Upper lobe of left lung (tissue), 6 donors: ENCODE measurements around the gene ICAM1. TPM values are rescaled to one million over a fixed set of nuclear protein-coding genes. Genes with fewer than 3 reads are reported as not detected.

Source experiments
- ATAC-seq, 2 donors: fragments of 200-7000 bp; cut with Tn5 transposase; one replicate each; pipeline ENCODE4 v1.9.1; 2022; ENCODE audit warnings: mild to moderate bottlenecking in 2 of 2, moderate library complexity in 2 of 2; ENCODE audit not compliant: low FRiP score in 2 of 2
- DNase-seq, 2 donors: peaks; one replicate each; pipeline ENCODE4 v3.0.0-alpha.2; 2019 to 2020
- H3K27ac ChIP-seq, 4 donors: fragments of 200-600 bp; sonication (generic); one replicate each; pipeline ENCODE4 v1.5.1; 2016 to 2019
- H3K27me3 ChIP-seq, 4 donors: fragments of 200-600 bp; sonication (generic); one replicate each; pipeline ENCODE4 v1.5.1; 2017 to 2019
- H3K36me3 ChIP-seq, 4 donors: fragments of 200-600 bp; sonication (generic); one replicate each; pipeline ENCODE4 v1.5.1; 2016 to 2019
- H3K4me1 ChIP-seq, 4 donors: fragments of 200-600 bp; sonication (generic); one replicate each; pipeline ENCODE4 v1.5.1; 2018 to 2019
- H3K4me3 ChIP-seq, 4 donors: fragments of 200-600 bp; sonication (generic); one replicate each; pipeline ENCODE4 v1.5.1; 2017 to 2019; ENCODE audit warnings: mild to moderate bottlenecking in 2 of 4, moderate library complexity in 1 of 4
- H3K9me3 ChIP-seq, 4 donors: fragments of 200-600 bp; sonication (generic); one replicate each; pipeline ENCODE4 v1.5.1; 2018 to 2019
- CTCF ChIP-seq, 6 experiments: fragments of 450-650 bp in 4 of 6; fragments of 200-600 bp in 2 of 6; sonication (generic) in 2 of 6; IDR thresholded peaks; one replicate each; pipeline ENCODE4 v1.5.1; 2016 to 2019; ENCODE audit warnings: antibody characterized with exemption in 6 of 6
- EP300 ChIP-seq, 4 donors: sonication (generic); formaldehyde crosslinking; IDR thresholded peaks; one replicate each; pipeline ENCODE4 v1.5.1; 2017; ENCODE audit warnings: antibody characterized with exemption in 4 of 4, control low read depth in 2 of 4
- POLR2A ChIP-seq, 4 donors: fragments of 450-650 bp; IDR thresholded peaks; one replicate each; pipeline ENCODE4 v1.5.1; 2016 to 2017; ENCODE audit warnings: antibody characterized with exemption in 4 of 4, mild to moderate bottlenecking in 2 of 4
- POLR2AphosphoS5 ChIP-seq, 2 donors: sonication (generic); formaldehyde crosslinking; IDR thresholded peaks; one replicate each; pipeline ENCODE4 v1.5.1; 2017; ENCODE audit warnings: antibody characterized with exemption in 2 of 2
- WGBS, 2 donors: methylation state at CpG; one replicate each; pipeline ENCODE4 v1.1.5; 2017 to 2018; 5-methylcytosine and 5-hydroxymethylcytosine counted together
- small RNA-seq, 4 donors: library from RNA; depleted of rRNA; stranded (forward); fragments of <200 nt; gene quantifications; one replicate each; pipeline ENCODE3, GENCODE V24; 2016
- total RNA-seq, 6 donors: library from RNA; depleted of rRNA in 4 of 6; stranded (reverse); fragments of >200 nt in 4 of 6; gene quantifications; one replicate each; pipeline versions ENCODE4 v1.1.0 to v1.2.1, GENCODE V29; 2016 to 2021
- donor health status: DM: no; HTN: no; CAD: no; lungs with moderate emphysema.
- donor health status: DM: no; HTN: yes; CAD: no; lungs with severe emphysema.

Gene ICAM1
- total RNA-seq, 6 donors from 2014 or later = 190 to 791 (median 356) TPM

DNA sequence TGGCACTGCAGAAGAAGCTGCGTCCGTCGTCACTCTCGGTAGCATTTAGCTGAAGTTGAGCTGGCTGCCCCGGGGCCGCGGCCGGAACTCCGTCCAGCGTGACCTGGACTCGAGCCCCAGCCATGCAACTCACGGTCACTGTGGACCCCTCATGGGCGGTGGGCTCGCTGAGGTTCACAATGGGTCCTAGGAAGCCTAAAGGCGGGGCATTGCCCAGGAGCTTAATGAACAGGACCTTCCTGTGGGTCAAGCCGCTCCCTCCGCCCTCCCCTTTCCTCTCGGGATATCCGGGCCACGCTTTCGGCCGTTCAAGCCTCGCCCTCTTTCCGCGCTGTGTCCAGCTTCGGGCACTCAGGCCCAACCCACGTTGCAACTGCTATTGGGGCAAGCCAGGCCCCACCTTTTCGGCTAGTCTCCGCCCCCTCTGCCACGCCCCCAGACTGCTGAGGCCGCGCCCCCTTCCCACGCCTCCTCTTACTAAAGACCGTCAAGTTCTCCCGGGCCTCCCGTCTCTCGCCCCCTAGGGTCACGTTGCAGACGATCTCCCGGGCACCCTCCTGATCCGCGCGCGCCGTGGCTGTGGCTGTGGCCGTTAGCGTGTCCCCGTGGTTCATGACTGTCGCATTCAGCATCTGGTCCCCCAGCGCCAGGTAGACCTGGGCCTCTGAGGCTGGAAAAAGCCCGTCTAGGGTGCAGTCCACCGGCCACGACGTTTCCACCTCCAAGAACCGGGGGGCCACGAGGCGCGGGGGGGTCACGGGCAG is 63.9 kb downstream of the ICAM1 start:
- H3K4me1 ChIP-seq = peaks cover 21 to 48% (median 26%) of the 10 kb centered on the region in 4 donors
- WGBS, 2 donors = 17 to 45% methylated on average over 29 to 49 of the region's 59 CpGs
- ATAC-seq (peak; percentile 91 to 93), DNase-seq (peak; percentile 97 to 98)
- no peaks in the 10 kb centered on the region for H3K27me3 ChIP-seq
- H3K9me3 ChIP-seq = no peaks in the 10 kb centered on the region
- H3K27ac ChIP-seq = peak overlapping the region; percentile 68 to 90 (median 87)
- peak overlapping the region; percentile 56 to 84 (median 63) for H3K4me3 ChIP-seq
- TF ChIP-seq EP300 (IDR thresholded peaks at IDR 0.05) (no peak), POLR2A (IDR thresholded peaks at IDR 0.05) (peak in 2 of 4 donors; percentile 45 to 68), CTCF (IDR thresholded peaks at IDR 0.05) (peak in 2 of 6 experiments; percentile 12 to 27), POLR2AphosphoS5 (IDR thresholded peaks at IDR 0.05) (peak; percentile 71 to 83)
- peaks cover 0 to 9% (median 6%) of the 10 kb centered on the region in 4 donors for H3K36me3 ChIP-seq

GRCh38 chr19:10335352-10335985 is 64.5 kb downstream of the ICAM1 start:
- peak in 1 of 2 donors; percentile 73 for DNase-seq

More at GRCh38 chr19:10335352-10335985, 64.5 kb downstream of the ICAM1 start:
- Histone ChIP-seq H3K36me3 (peaks cover 0 to 2% (median under 1%) of the 10 kb centered on the region in 4 donors), H3K4me3 (peak overlapping the region in 2 of 4 donors; percentile 65 to 84), H3K27ac (peak overlapping the region in 3 of 4 donors; percentile 68 to 88 (median 86)), H3K27me3 (no peaks in the 10 kb centered on the region), H3K9me3 (no peaks in the 10 kb centered on the region), H3K4me1 (peaks cover 21 to 49% (median 26%) of the 10 kb centered on the region in 4 donors)
- TF ChIP-seq CTCF (IDR thresholded peaks at IDR 0.05) = no peak
- TF ChIP-seq EP300 (IDR thresholded peaks at IDR 0.05) = no peak
- TF ChIP-seq POLR2A (IDR thresholded peaks at IDR 0.05) = no peak
- TF ChIP-seq POLR2AphosphoS5 (IDR thresholded peaks at IDR 0.05) = no peak
- ATAC-seq = no peak
- WGBS, 2 donors = 59 to 64% methylated on average over 2 to 20 of the region's 26 CpGs

Small RNA genes lying within 50 kb of the gene (small RNA-seq; reads per million reads assigned to genes)
- gene AC011511.1 = 0 reads per million in 4 donors
- 0 reads per million in 4 donors for gene AC011511.4
- gene MIR4322 = 0 to 0.26 (median 0) reads per million in 4 donors

Other genes with a start within 250 kb of the ICAM1 start
- 10 to 100 TPM; 28.9 to 95.3 (median 39.0) TPM for gene SHFL, start 184.8 kb upstream of the ICAM1 start, total RNA-seq
- gene ANGPTL6, start 168.4 kb upstream of the ICAM1 start, total RNA-seq = 1 to 10 TPM in 2 of 6 donors, under 1 TPM in 2, not detected in 2; 0.17 to 2.0 (median 1.4) TPM
- gene PPAN, start 164.8 kb upstream of the ICAM1 start, total RNA-seq = 10 to 100 TPM; 18.3 to 46.8 (median 37.8) TPM
- gene P2RY11, start 159.4 kb upstream of the ICAM1 start, total RNA-seq = 10 to 100 TPM in 5 of 6 donors, 1 to 10 TPM in 1; 5.4 to 36.7 (median 15.3) TPM
- 100 to 1,000 TPM; 133 to 246 (median 213) TPM for gene EIF3G, start 151.2 kb upstream of the ICAM1 start, total RNA-seq
- gene DNMT1, start 76.2 kb upstream of the ICAM1 start, total RNA-seq = 100 to 1,000 TPM in 1 of 6 donors, 10 to 100 TPM in 5; 54.0 to 166 (median 63.9) TPM
- gene S1PR2, start 39.8 kb upstream of the ICAM1 start, total RNA-seq = 10 to 100 TPM in 4 of 6 donors, 1 to 10 TPM in 2; 9.1 to 30.0 (median 16.0) TPM
- gene MRPL4, start 18.9 kb upstream of the ICAM1 start, total RNA-seq = 10 to 100 TPM; 23.0 to 70.8 (median 45.0) TPM
- gene ICAM4, start 15.8 kb downstream of the ICAM1 start, total RNA-seq = 10 to 100 TPM in 5 of 6 donors, 1 to 10 TPM in 1; 6.3 to 24.3 (median 12.0) TPM
- gene ICAM5, start 18.8 kb downstream of the ICAM1 start, total RNA-seq = 100 to 1,000 TPM in 1 of 6 donors, 10 to 100 TPM in 5; 19.5 to 102 (median 27.2) TPM
- 10 to 100 TPM in 1 of 6 donors, 1 to 10 TPM in 5; 1.8 to 21.6 (median 5.4) TPM for gene ZGLP1, start 38.7 kb downstream of the ICAM1 start, total RNA-seq
- gene FDX2, start 44.9 kb downstream of the ICAM1 start, total RNA-seq = 10 to 100 TPM; 16.6 to 27.5 (median 26.0) TPM
- gene RAVER1, start 62.4 kb downstream of the ICAM1 start, total RNA-seq = 10 to 100 TPM; 17.8 to 49.9 (median 37.2) TPM
- gene ICAM3, start 68.5 kb downstream of the ICAM1 start, total RNA-seq = 10 to 100 TPM; 12.7 to 53.9 (median 20.5) TPM
- 100 to 1,000 TPM in 5 of 6 donors, 10 to 100 TPM in 1; 91.5 to 569 (median 152) TPM for gene TYK2, start 109.5 kb downstream of the ICAM1 start, total RNA-seq
- 100 to 1,000 TPM; 104 to 388 (median 169) TPM for gene CDC37, start 132.4 kb downstream of the ICAM1 start, total RNA-seq
- gene PDE4A, start 149.4 kb downstream of the ICAM1 start, total RNA-seq = 10 to 100 TPM; 22.8 to 38.2 (median 31.2) TPM
- gene KEAP1, start 232.2 kb downstream of the ICAM1 start, total RNA-seq = 10 to 100 TPM; 34.6 to 85.1 (median 60.7) TPM
- gene S1PR5, start 246.3 kb downstream of the ICAM1 start, total RNA-seq = 1 to 10 TPM in 4 of 6 donors, under 1 TPM in 2; 0.49 to 2.7 (median 1.8) TPM